HEK293T (cell line): ENCODE measurements around the gene ARFRP1.

ENCODE experiments used
- CTCF ChIA-PET: fragments of 350-600 bp; formaldehyde crosslinking; extraction: SDS; loops from one replicate; lab custom pipeline; 2021; ENCODE audit warnings: antibody characterized with exemption, inconsistent platforms; lab: Yijun Ruan, JAX
- POLR2A ChIA-PET: fragments of 350-600 bp; formaldehyde crosslinking; extraction: SDS; loops from one replicate; lab custom pipeline; 2020; ENCODE audit warnings: antibody characterized with exemption, inconsistent platforms; lab: Yijun Ruan, JAX
- DNase-seq: peaks from one replicate; pipeline ENCODE4 v3.0.0; 2012; ENCODE audit warnings: mixed read lengths; ENCODE audit errors: extremely low spot score
- ARNT ChIP-seq: fragments of 450-650 bp; IDR thresholded peaks from 2 replicates; pipeline ENCODE4 v1.6.1; 2017; ENCODE audit warnings: mild to moderate bottlenecking
- BHLHE40 ChIP-seq: fragments of 450-650 bp; IDR thresholded peaks from 2 replicates; pipeline ENCODE4 v1.6.1; 2016; ENCODE audit warnings: mild to moderate bottlenecking, moderate library complexity, borderline replicate concordance
- CTBP1 ChIP-seq: fragments of 450-650 bp; IDR thresholded peaks from 2 replicates; pipeline ENCODE4 v1.6.1; 2016; ENCODE audit warnings: borderline replicate concordance
- ELF4 ChIP-seq: fragments of 450-650 bp; IDR thresholded peaks from 2 replicates; pipeline ENCODE4 v1.6.1; 2017; ENCODE audit warnings: antibody characterized with exemption
- FOXA1 ChIP-seq: fragments of 450-650 bp; IDR thresholded peaks from 2 replicates; pipeline ENCODE4 v1.6.1; 2016; ENCODE audit warnings: mild to moderate bottlenecking
- FOXK2 ChIP-seq: fragments of 450-650 bp; IDR thresholded peaks from 2 replicates; pipeline ENCODE4 v1.6.1; 2016; ENCODE audit warnings: mild to moderate bottlenecking
- FOXM1 ChIP-seq: fragments of 450-650 bp; IDR thresholded peaks from 2 replicates; pipeline ENCODE4 v1.6.1; 2017; ENCODE audit warnings: mild to moderate bottlenecking, borderline replicate concordance
- HDGF ChIP-seq: fragments of 450-650 bp; IDR thresholded peaks from 2 replicates; pipeline ENCODE4 v1.6.1; 2017; ENCODE audit warnings: antibody characterized with exemption, borderline replicate concordance
- L3MBTL2 ChIP-seq: fragments of 450-650 bp; conservative IDR thresholded peaks from 2 replicates; pipeline ENCODE4 v1.6.1; 2016; ENCODE audit warnings: mild to moderate bottlenecking
- LEF1 ChIP-seq: fragments of 450-650 bp; IDR thresholded peaks from 2 replicates; pipeline ENCODE4 v1.6.1; 2017; ENCODE audit warnings: mild to moderate bottlenecking, borderline replicate concordance
- NFRKB ChIP-seq: fragments of 450-650 bp; IDR thresholded peaks from 2 replicates; pipeline ENCODE4 v1.6.1; 2016; ENCODE audit warnings: mild to moderate bottlenecking, moderate library complexity
- PKNOX1 ChIP-seq: fragments of 450-650 bp; IDR thresholded peaks from 2 replicates; pipeline ENCODE4 v1.6.1; 2016
- SP1 ChIP-seq: fragments of 450-650 bp; IDR thresholded peaks from 2 replicates; pipeline ENCODE4 v1.6.1; 2017
- SUZ12 ChIP-seq: fragments of 450-650 bp; IDR thresholded peaks from 2 replicates; pipeline ENCODE4 v1.6.1; 2016; ENCODE audit warnings: mild to moderate bottlenecking
- TARDBP ChIP-seq: fragments of 450-650 bp; IDR thresholded peaks from 2 replicates; pipeline ENCODE4 v1.6.1; 2016
- ZNF384 ChIP-seq: fragments of 450-650 bp; IDR thresholded peaks from 2 replicates; pipeline ENCODE4 v1.6.1; 2016

The ARFRP1 gene

GRCh38 chr20:63700199-63701050 is 7.4 kb downstream of the ARFRP1 start:
- no peak for TF ChIP-seq ARNT
- TF ChIP-seq FOXK2: no peak
- TF ChIP-seq L3MBTL2: no peak
- TF ChIP-seq FOXM1: no peak
- ChIA-PET CTCF (no interaction called here), POLR2A (interaction anchor here (1.0 kb wide), 1 partner anchor 47 kb away, joined by 3 read pairs; the partner anchor contains the start of gene STMN3)
- DNase-seq: peak; percentile 7

- DNase-seq: peak; percentile 15
- CTCF ChIA-PET: no interaction called here
- no peak for TF ChIP-seq NFRKB
- no peak for TF ChIP-seq ARNT
- TF ChIP-seq SP1: no peak
- TF ChIP-seq BHLHE40: no peak
- TF ChIP-seq TARDBP: no peak
- TF ChIP-seq SUZ12: no peak
- TF ChIP-seq CTBP1: no peak
- no peak for TF ChIP-seq FOXA1
- no peak for TF ChIP-seq HDGF
- TF ChIP-seq FOXK2: no peak
- TF ChIP-seq PKNOX1: no peak
- no peak for TF ChIP-seq FOXM1
- no peak for TF ChIP-seq ZNF384
- TF ChIP-seq ELF4: no peak
- no peak for TF ChIP-seq LEF1
- no peak for TF ChIP-seq L3MBTL2
- POLR2A ChIA-PET: no interaction called here
Observed at GRCh38 chr20:63699466-63700198, 8.1 kb downstream of the ARFRP1 start.

GRCh38 chr20:63698739-63699465 is 8.9 kb downstream of the ARFRP1 start:
- CTCF ChIA-PET: no interaction called here
- TF ChIP-seq LEF1: no peak
- no peak for TF ChIP-seq SP1
- no peak for TF ChIP-seq FOXK2
- no peak for TF ChIP-seq HDGF
- no peak for TF ChIP-seq SUZ12
- TF ChIP-seq L3MBTL2: no peak
- no peak for TF ChIP-seq FOXM1
- peak; percentile 12 for DNase-seq
- POLR2A ChIA-PET: interaction anchor here (1.0 kb wide), 1 partner anchor 9 kb away, joined by 9 read pairs; the partner anchor contains the start of genes ARFRP1 and ZGPAT

GRCh38 chr20:63697868-63698545 is 9.8 kb downstream of the ARFRP1 start:
- TF ChIP-seq NFRKB (no peak), ARNT (no peak), FOXM1 (no peak), TARDBP (no peak), PKNOX1 (no peak), CTBP1 (no peak), SP1 (no peak), SUZ12 (no peak), HDGF (no peak), L3MBTL2 (no peak), ELF4 (no peak), FOXA1 (no peak), BHLHE40 (no peak), FOXK2 (no peak), LEF1 (no peak), ZNF384 (no peak)
- POLR2A ChIA-PET: interaction anchor here (1.0 kb wide), 1 partner anchor 10 kb away, joined by 9 read pairs; the partner anchor contains the start of genes ARFRP1 and ZGPAT
- CTCF ChIA-PET: no interaction called here
- DNase-seq: peak; percentile 9

GRCh38 chr20:63697357-63697867 is 10.4 kb downstream of the ARFRP1 start:
- ChIA-PET CTCF (no interaction called here), POLR2A (no interaction called here)
- DNase-seq: no peak
- TF ChIP-seq PKNOX1 (no peak), HDGF (no peak), CTBP1 (no peak), ARNT (no peak), FOXA1 (no peak), NFRKB (no peak), FOXK2 (no peak), BHLHE40 (no peak), LEF1 (no peak), SUZ12 (no peak), FOXM1 (no peak), TARDBP (no peak), ELF4 (no peak)
